Measurements from ENCODE around the gene HSBP1L1. TPM values are rescaled to one million over a fixed set of nuclear protein-coding genes. Genes with fewer than 3 reads are reported as not detected.
A peak's percentile ranks its signal among the peaks of the same experiment; 100 is the strongest.

The HSBP1L1 gene
- polyA plus RNA-seq, 1 of the 3 experiments (the other 2 are of a cell fraction): 7.4 TPM

DNA sequence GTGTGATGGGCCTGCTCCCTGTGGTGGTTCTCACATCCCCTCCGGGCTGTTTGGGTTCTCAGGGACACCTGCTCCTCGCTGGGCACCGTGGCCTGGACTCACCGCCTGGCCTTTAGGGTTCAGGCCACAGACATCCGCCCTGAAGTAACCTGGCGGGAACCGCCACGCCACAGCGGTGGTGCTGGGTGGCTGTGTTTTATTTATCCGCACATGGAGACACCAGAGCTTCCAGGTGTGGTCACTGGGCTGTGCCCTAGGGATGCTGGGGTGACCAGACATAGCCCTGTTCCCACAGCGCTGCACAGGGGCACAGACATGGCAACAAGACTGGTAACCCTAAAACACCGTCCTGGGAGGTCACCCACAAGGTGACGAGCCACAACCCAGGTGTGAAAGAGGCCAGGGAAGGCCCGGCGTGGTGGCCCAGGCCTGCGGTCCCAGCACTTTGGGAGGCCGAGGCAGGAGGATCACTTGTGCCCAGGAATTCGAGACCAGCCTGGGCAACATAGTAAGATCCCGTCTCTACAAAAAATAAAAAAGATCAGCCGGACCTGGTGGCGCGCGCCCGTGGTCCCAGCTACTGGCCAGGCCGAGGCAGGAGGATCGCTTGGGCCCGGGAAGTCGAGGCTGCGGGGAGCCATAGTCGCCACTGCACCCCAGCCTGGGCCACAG, 649 bp upstream of the HSBP1L1 start:
- ChIA-PET CTCF (interaction anchor here (1.0 to 1.7 kb wide), 2 partner anchors 13 to 16 kb away, joined by 3 to 6 read pairs; no protein-coding TSS in a partner anchor), POLR2A (no interaction called here)
- H4K20me1 ChIP-seq (ENCODE audit: insufficient read depth): no peaks in the 10 kb centered on the region
- 85% methylated on average over 22 of the region's 30 CpGs for WGBS (ENCODE audit: low lambda C conversion rate)
- H2AFZ ChIP-seq (ENCODE audit: low read depth): no peak overlapping the region
- no peak for TF ChIP-seq FOXM1 (IDR thresholded peaks at IDR 0.05; ENCODE audit: low read depth)
- no peak for TF ChIP-seq PBX3 (IDR thresholded peaks at IDR 0.05)
- TF ChIP-seq, protein P1, sequence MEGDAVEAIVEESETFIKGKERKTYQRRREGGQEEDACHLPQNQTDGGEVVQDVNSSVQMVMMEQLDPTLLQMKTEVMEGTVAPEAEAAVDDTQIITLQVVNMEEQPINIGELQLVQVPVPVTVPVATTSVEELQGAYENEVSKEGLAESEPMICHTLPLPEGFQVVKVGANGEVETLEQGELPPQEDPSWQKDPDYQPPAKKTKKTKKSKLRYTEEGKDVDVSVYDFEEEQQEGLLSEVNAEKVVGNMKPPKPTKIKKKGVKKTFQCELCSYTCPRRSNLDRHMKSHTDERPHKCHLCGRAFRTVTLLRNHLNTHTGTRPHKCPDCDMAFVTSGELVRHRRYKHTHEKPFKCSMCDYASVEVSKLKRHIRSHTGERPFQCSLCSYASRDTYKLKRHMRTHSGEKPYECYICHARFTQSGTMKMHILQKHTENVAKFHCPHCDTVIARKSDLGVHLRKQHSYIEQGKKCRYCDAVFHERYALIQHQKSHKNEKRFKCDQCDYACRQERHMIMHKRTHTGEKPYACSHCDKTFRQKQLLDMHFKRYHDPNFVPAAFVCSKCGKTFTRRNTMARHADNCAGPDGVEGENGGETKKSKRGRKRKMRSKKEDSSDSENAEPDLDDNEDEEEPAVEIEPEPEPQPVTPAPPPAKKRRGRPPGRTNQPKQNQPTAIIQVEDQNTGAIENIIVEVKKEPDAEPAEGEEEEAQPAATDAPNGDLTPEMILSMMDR (IDR thresholded peaks at IDR 0.05): no peak
- TF ChIP-seq TCF12 (IDR thresholded peaks at IDR 0.05): no peak
- TF ChIP-seq, protein P2, sequence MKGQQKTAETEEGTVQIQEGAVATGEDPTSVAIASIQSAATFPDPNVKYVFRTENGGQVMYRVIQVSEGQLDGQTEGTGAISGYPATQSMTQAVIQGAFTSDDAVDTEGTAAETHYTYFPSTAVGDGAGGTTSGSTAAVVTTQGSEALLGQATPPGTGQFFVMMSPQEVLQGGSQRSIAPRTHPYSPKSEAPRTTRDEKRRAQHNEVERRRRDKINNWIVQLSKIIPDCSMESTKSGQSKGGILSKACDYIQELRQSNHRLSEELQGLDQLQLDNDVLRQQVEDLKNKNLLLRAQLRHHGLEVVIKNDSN (IDR thresholded peaks at IDR 0.05; ENCODE audit: borderline replicate concordance, low read depth): no peak
- TF ChIP-seq ELF1 (IDR thresholded peaks at IDR 0.05): no peak
- no peak for TF ChIP-seq NRF1 (IDR thresholded peaks at IDR 0.05; ENCODE audit: low read depth, low read length)
- TF ChIP-seq, protein P3, sequence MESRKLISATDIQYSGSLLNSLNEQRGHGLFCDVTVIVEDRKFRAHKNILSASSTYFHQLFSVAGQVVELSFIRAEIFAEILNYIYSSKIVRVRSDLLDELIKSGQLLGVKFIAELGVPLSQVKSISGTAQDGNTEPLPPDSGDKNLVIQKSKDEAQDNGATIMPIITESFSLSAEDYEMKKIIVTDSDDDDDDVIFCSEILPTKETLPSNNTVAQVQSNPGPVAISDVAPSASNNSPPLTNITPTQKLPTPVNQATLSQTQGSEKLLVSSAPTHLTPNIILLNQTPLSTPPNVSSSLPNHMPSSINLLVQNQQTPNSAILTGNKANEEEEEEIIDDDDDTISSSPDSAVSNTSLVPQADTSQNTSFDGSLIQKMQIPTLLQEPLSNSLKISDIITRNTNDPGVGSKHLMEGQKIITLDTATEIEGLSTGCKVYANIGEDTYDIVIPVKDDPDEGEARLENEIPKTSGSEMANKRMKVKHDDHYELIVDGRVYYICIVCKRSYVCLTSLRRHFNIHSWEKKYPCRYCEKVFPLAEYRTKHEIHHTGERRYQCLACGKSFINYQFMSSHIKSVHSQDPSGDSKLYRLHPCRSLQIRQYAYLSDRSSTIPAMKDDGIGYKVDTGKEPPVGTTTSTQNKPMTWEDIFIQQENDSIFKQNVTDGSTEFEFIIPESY (IDR thresholded peaks at IDR 0.05; ENCODE audit: borderline replicate concordance, low read depth): no peak
- no peak for DNase-seq
- H3K4me2 ChIP-seq: peak overlapping the region; percentile 79
- peak overlapping the region; percentile 56 to 61; a peak in 3 of 4 replicates for H3K4me3 ChIP-seq (ENCODE audit: low read depth in 2 of 2, low read length in 1 of 2)
- no peaks in the 10 kb centered on the region for H3K27me3 ChIP-seq (ENCODE audit: insufficient read depth)
- no peaks in the 10 kb centered on the region for H3K9me3 ChIP-seq
- H3K9ac ChIP-seq: no peak overlapping the region
- H3K9me2 ChIP-seq: no peaks in the 10 kb centered on the region
- peaks cover 6% of the 10 kb centered on the region for H3F3A ChIP-seq (replicated peaks; ENCODE audit: insufficient read depth)
- H3K36me3 ChIP-seq (replicated peaks in 1 of 2; ENCODE audit: control insufficient read depth in 1 of 2, insufficient read depth in 2 of 2, low read length in 1 of 2): no peaks in the 10 kb centered on the region
- no peaks in the 10 kb centered on the region; the same call in 1 of the 2 replicates for H3K79me2 ChIP-seq (ENCODE audit: insufficient read depth)
- peaks cover 0 to 12% of the 10 kb centered on the region in 2 experiments; a peak in 1 of 4 replicates for H3K4me1 ChIP-seq (ENCODE audit: control insufficient read depth in 1 of 2, insufficient read depth in 2 of 2, low read depth in 1 of 2, low read length in 1 of 2)
- no peak overlapping the region for H3K27ac ChIP-seq (ENCODE audit: low read depth in 2 of 2, low read length in 1 of 2)
